Prostate gland (tissue), 2 donors: Measurements from ENCODE around the gene SFXN2. TPM values are rescaled to one million over a fixed set of nuclear protein-coding genes. Genes with fewer than 3 reads are reported as not detected.
A peak's percentile ranks its signal among the peaks of the same experiment; 100 is the strongest.

Source experiments
- DNase-seq: peaks from one replicate; pipeline ENCODE4 v3.0.0-alpha.2; 2019; ENCODE audit warnings: low spot score
- H3K27ac ChIP-seq, 2 donors: fragments of 200-600 bp; sonication (generic); 2 replicates each; pipeline ENCODE4 v1.5.1; 2017 to 2019
- H3K27me3 ChIP-seq: fragments of 200-600 bp; sonication (generic); replicated peaks from 2 replicates; pipeline ENCODE4 v1.5.1; 2019; ENCODE audit not compliant: insufficient read depth
- H3K36me3 ChIP-seq, 2 donors: fragments of 200-600 bp; sonication (generic); 1 replicate in 1 of 2; 2 replicates in 1 of 2; pipeline versions ENCODE4 v1.5.1 to v1.8.1; 2017 to 2019
- H3K4me1 ChIP-seq: fragments of 200-600 bp; sonication (generic); replicated peaks from 2 replicates; pipeline ENCODE4 v1.5.1; 2019
- H3K4me3 ChIP-seq, 2 donors: fragments of 200-600 bp; sonication (generic); 2 replicates each; pipeline ENCODE4 v1.5.1; 2017 to 2019
- H3K9me3 ChIP-seq: fragments of 200-600 bp; sonication (generic); 2 replicates; pipeline ENCODE4 v1.5.1; 2017
- POLR2A ChIP-seq: fragments of 450-650 bp; IDR thresholded peaks from one replicate; pipeline ENCODE4 v1.6.1; 2016; ENCODE audit warnings: antibody characterized with exemption, mild to moderate bottlenecking
- POLR2AphosphoS5 ChIP-seq: sonication (generic); formaldehyde crosslinking; IDR thresholded peaks from one replicate; pipeline ENCODE4 v1.6.1; 2017; ENCODE audit warnings: antibody characterized with exemption
- WGBS: methylation state at CpG from one replicate; pipeline ENCODE4 v1.1.5; 2018; 5-methylcytosine and 5-hydroxymethylcytosine counted together
- intact Hi-C: fragments of 100-400 bp; cut with DNase I; formaldehyde crosslinking; loops from one replicate; pipeline ENCODE4 v1.14.2; 2022
- total RNA-seq, 2 donors: library from RNA; depleted of rRNA; stranded (reverse); fragments of >200 nt; gene quantifications; one replicate each; pipeline ENCODE4 v1.1.0, GENCODE V29; 2016
- TF ChIP-seq, protein P1 (sequence below), 4 experiments: fragments of 200-600 bp in 2 of 4; fragments of 450-650 bp in 2 of 4; sonication (generic) in 2 of 4; IDR thresholded peaks; 1 replicate in 3 of 4; 2 replicates in 1 of 4; pipeline ENCODE4 v1.5.1; 2016 to 2019; ENCODE audit warnings: antibody characterized with exemption in 4 of 4, mild to moderate bottlenecking in 2 of 4, moderate library complexity in 2 of 4

The SFXN2 gene
- total RNA-seq, 2 donors from 2014 or later, result 16.4 to 26.6 TPM

DNA sequence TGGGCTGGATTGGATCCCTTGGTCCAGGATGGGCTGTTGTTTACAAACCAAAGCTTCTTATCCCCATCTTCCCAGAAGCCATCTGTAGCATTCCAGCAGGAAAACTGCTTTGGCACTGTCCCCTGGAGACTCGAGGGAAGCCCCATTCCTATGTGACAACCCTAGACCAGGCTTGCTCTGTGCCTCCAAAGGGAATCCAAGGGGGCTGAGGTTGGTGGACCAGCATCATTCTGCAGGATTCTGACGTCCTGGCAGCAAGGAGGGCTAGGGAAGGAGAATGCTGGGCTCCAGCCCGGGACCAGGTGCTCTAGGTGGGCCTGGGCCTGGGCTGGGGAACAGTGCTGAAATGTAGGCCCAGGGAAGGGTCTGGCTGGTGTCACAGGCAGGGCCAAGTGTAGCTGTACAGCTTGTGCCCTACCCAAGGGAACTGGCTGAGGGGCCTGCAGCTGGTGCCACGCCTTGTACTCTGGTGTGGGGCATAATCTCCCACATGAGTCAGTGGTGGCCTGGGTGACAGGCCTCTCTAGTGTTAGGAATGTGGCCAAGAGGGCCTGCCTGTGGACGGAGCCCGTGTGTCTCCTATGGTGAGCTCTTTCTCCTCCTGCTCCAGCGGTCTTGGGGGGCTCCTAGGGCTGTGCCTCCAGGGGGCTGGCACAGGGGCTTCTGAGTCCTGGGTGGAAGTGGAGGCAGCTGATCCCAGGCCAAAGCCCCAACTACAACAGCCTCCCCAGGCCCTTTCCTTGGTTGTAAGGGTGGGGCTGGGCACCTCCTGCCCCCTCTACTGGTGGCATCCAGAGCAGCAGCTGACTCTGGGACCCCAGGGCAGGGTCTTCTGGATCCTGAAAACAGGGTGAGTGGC, 45.0 kb upstream of the SFXN2 start:
- Histone ChIP-seq H3K27ac (no peak overlapping the region), H3K27me3 (no peaks in the 10 kb centered on the region), H3K4me1 (peaks cover 6% of the 10 kb centered on the region), H3K4me3 (no peak overlapping the region), H3K36me3 (no peaks in the 10 kb centered on the region), H3K9me3 (no peaks in the 10 kb centered on the region)
- no peak for TF ChIP-seq POLR2A
- TF ChIP-seq, protein P1, sequence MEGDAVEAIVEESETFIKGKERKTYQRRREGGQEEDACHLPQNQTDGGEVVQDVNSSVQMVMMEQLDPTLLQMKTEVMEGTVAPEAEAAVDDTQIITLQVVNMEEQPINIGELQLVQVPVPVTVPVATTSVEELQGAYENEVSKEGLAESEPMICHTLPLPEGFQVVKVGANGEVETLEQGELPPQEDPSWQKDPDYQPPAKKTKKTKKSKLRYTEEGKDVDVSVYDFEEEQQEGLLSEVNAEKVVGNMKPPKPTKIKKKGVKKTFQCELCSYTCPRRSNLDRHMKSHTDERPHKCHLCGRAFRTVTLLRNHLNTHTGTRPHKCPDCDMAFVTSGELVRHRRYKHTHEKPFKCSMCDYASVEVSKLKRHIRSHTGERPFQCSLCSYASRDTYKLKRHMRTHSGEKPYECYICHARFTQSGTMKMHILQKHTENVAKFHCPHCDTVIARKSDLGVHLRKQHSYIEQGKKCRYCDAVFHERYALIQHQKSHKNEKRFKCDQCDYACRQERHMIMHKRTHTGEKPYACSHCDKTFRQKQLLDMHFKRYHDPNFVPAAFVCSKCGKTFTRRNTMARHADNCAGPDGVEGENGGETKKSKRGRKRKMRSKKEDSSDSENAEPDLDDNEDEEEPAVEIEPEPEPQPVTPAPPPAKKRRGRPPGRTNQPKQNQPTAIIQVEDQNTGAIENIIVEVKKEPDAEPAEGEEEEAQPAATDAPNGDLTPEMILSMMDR (IDR thresholded peaks at IDR 0.05), result peak in 1 of 4 experiments; percentile 39
- 70% methylated on average over 6 of the region's 7 CpGs for WGBS
- intact Hi-C loops, result no loop called here
- no peak for DNase-seq

DNA sequence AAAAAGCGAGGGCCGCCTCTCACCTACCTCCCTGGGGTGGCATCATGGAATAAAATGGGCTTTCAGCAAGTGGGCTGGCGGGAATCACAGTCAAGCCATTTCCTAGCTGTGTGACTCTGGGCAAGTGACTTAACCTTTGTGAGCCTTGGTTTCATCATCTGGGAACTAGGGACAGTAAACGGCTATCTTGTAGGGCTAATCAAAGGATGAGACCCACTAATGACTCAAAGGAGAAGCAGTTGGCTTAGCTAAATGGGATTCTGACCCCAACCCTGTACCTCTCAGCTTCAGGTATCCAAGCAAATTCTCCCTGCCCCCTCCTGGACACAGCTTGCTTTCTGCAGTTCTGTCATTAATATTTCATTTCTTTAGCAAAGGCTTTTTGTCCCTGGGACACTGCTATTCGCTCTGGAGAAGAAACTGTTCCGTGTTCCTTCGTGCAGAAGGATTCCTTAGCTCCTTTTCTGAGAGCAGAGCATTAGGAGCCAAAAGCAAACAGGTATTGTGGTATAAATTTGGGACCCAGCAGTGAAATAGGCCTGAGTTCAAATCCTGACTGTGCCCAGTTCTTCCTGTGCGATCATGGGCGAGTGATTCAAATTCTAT, 44.3 kb upstream of the SFXN2 start:
- TF ChIP-seq POLR2AphosphoS5 (no peak), POLR2A (no peak)
- TF ChIP-seq, protein P1 (IDR thresholded peaks at IDR 0.05), result no peak
- Histone ChIP-seq H3K36me3 (no peaks in the 10 kb centered on the region), H3K4me1 (peaks cover 11% of the 10 kb centered on the region), H3K4me3 (no peak overlapping the region), H3K9me3 (no peaks in the 10 kb centered on the region), H3K27me3 (no peaks in the 10 kb centered on the region), H3K27ac (no peak overlapping the region)
- no peak for DNase-seq
- intact Hi-C loops, result no loop called here
- WGBS, result 91% methylated on average over 9 of the region's 9 CpGs

DNA sequence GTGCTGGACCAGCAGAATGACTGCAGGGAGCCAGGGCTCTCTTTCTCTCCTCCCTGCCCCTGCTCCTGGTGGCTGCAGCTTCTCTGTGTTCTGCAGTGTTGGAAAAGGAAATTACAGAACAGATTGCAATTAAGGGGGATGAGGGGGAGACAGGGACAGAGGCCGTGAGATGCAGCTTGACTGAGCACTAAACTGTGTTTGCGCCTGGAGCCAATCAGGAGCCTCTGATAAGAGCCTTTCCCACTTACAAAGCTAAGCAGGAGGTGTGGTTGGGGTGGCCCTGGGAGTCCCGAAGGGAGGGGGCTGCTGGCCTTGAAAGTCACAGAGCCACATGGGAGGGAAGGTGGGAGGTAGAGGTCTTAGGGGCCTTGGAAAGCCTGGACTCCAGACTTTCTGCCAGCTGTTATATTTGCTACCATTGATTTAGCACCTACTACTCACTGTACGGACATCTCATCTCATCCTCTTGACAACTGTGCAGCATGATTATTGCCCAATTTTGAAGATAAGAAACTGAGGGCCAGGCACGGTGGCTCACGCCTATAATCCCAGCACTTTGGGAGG, 43.5 kb upstream of the SFXN2 start:
- WGBS, result 75% methylated on average over 6 of the region's 6 CpGs
- no peak overlapping the region for H3K4me3 ChIP-seq
- peaks cover 16% of the 10 kb centered on the region for H3K4me1 ChIP-seq
- no peak for DNase-seq
- no peaks in the 10 kb centered on the region for H3K36me3 ChIP-seq
- intact Hi-C loops, result no loop called here
- H3K27ac ChIP-seq, result no peak overlapping the region
- H3K27me3 ChIP-seq, result no peaks in the 10 kb centered on the region
- no peaks in the 10 kb centered on the region for H3K9me3 ChIP-seq
- TF ChIP-seq POLR2AphosphoS5, result no peak
- TF ChIP-seq POLR2A, result no peak
- TF ChIP-seq, protein P1 (IDR thresholded peaks at IDR 0.05), result no peak

DNA sequence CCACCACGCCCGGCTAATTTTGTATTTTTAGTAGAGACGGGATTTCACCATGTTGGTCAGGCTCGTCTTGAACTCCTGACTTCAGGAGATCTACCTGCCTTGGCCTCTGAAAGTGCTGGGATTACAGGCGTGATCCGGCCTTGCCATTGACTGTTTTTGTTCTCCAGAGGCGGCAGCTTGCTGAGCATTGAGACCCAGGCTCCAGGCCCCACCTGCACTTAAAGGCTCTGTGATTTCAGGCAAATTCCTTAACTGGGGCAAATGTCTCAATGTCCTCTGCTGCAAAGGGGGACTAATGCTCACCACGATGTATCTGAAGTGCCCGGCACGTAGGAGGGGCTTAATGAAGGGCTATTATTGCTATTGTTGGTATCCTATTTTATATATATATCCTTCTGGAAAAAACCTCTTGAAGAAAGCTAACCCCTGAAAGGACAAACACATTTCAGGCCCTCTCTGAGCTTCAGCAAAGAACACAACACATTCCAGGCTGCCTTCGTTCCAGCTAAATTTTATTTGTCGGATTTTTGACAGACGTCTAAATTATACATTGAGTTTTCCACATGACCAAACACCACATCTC, 41.1 kb upstream of the SFXN2 start:
- Histone ChIP-seq H3K27me3 (no peaks in the 10 kb centered on the region), H3K36me3 (no peaks in the 10 kb centered on the region), H3K4me3 (no peak overlapping the region), H3K4me1 (peaks cover 20% of the 10 kb centered on the region), H3K9me3 (no peaks in the 10 kb centered on the region), H3K27ac (peak overlapping the region; percentile 50 to 52)
- 59% methylated on average over 13 of the region's 13 CpGs for WGBS
- TF ChIP-seq, protein P1 (IDR thresholded peaks at IDR 0.05), result no peak
- TF ChIP-seq POLR2A, result no peak
- TF ChIP-seq POLR2AphosphoS5, result no peak
- intact Hi-C loops, result no loop called here
- no peak for DNase-seq
